Osteoblast (primary cell): Measurements from ENCODE around the gene RGCC. TPM values are rescaled to one million over a fixed set of nuclear protein-coding genes. Genes with fewer than 3 reads are reported as not detected.

ENCODE experiments used
- DNase-seq: peaks from one replicate; pipeline ENCODE4 v3.0.0; 2011; ENCODE audit warnings: low spot score, mixed read lengths; ENCODE audit not compliant: insufficient read length; ENCODE audit errors: missing footprints
- H2AFZ ChIP-seq: 2 replicates; pipeline ENCODE4 v1.6.0; 2011; ENCODE audit warnings: mild to moderate bottlenecking, low read length
- H3K27ac ChIP-seq: 2 replicates; pipeline ENCODE4 v1.5.1; 2011; ENCODE audit warnings: mild to moderate bottlenecking, low read depth, low read length, moderate library complexity
- H3K27me3 ChIP-seq: 2 replicates; pipeline ENCODE4 v1.6.0; 2012; ENCODE audit warnings: mild to moderate bottlenecking, control low read depth, inconsistent platforms, low read length, moderate library complexity; ENCODE audit not compliant: insufficient read depth
- H3K36me3 ChIP-seq: 2 replicates; pipeline ENCODE4 v1.5.1; 2011; ENCODE audit warnings: mild to moderate bottlenecking, low read length, control low read depth, moderate library complexity; ENCODE audit not compliant: insufficient read depth
- H3K4me1 ChIP-seq: 2 replicates; pipeline ENCODE4 v1.5.1; 2011; ENCODE audit warnings: mild to moderate bottlenecking, low read length, control low read depth, moderate library complexity; ENCODE audit not compliant: insufficient read depth
- H3K4me2 ChIP-seq: 2 replicates; pipeline ENCODE4 v1.6.0; 2011; ENCODE audit warnings: mild to moderate bottlenecking, low read length; ENCODE audit not compliant: insufficient read depth
- H3K4me3 ChIP-seq: fragments of 200-600 bp; sonication (generic); 3 replicates; pipeline ENCODE4 v1.5.1; 2012; ENCODE audit warnings: mild to moderate bottlenecking, low read length, inconsistent platforms; ENCODE audit not compliant: insufficient read depth
- H3K79me2 ChIP-seq: 2 replicates; pipeline ENCODE4 v1.6.0; 2012; ENCODE audit warnings: mild to moderate bottlenecking, low read length, control low read depth, inconsistent platforms; ENCODE audit not compliant: insufficient read depth
- H3K9me3 ChIP-seq: 2 replicates; pipeline ENCODE4 v1.5.1; 2011; ENCODE audit warnings: low read depth, low read length, control low read depth
- H4K20me1 ChIP-seq: 2 replicates; pipeline ENCODE4 v1.6.0; 2012; ENCODE audit warnings: mild to moderate bottlenecking, low read length, control low read depth; ENCODE audit not compliant: insufficient read depth
- CTCF ChIP-seq: IDR thresholded peaks from 2 replicates; pipeline ENCODE4 v1.5.1; 2011; ENCODE audit warnings: mild to moderate bottlenecking, low read depth, low read length, moderate library complexity; ENCODE audit errors: extremely low read depth
- total RNA-seq: library from RNA; depleted of rRNA; stranded (reverse); fragments of >200 nt; gene quantifications from 2 replicates; pipeline ENCODE4 v1.2.3, GENCODE V29; 2012

Gene RGCC
- total RNA-seq, 1 donor: 2.2 TPM

- H2AFZ ChIP-seq: no peak overlapping the region
- no peaks in the 10 kb centered on the region for H3K79me2 ChIP-seq
- H3K4me1 ChIP-seq: peaks cover 24% of the 10 kb centered on the region
- no peak for TF ChIP-seq CTCF
- H3K4me2 ChIP-seq: no peak overlapping the region
- no peaks in the 10 kb centered on the region for H3K36me3 ChIP-seq
- H3K27ac ChIP-seq: no peak overlapping the region
- H3K27me3 ChIP-seq: peaks cover 18% of the 10 kb centered on the region
- no peak overlapping the region for H3K4me3 ChIP-seq
- no peak for DNase-seq
- no peaks in the 10 kb centered on the region for H4K20me1 ChIP-seq
- H3K9me3 ChIP-seq: no peaks in the 10 kb centered on the region
These were observed 4.3 kb downstream of the RGCC start for GRCh38 chr13:41461527-41462139.

- Histone ChIP-seq H3K4me1 (peaks cover 21% of the 10 kb centered on the region), H3K9me3 (no peaks in the 10 kb centered on the region), H3K36me3 (no peaks in the 10 kb centered on the region), H3K27me3 (peaks cover 13% of the 10 kb centered on the region), H3K4me3 (no peak overlapping the region), H3K79me2 (no peaks in the 10 kb centered on the region), H3K27ac (no peak overlapping the region), H4K20me1 (no peaks in the 10 kb centered on the region), H3K4me2 (no peak overlapping the region), H2AFZ (no peak overlapping the region)
- no peak for TF ChIP-seq CTCF
- DNase-seq: peak; percentile 54
These were observed 5.1 kb downstream of the RGCC start for GRCh38 chr13:41462427-41462826.

GRCh38 chr13:41463838-41464602 is 6.7 kb downstream of the RGCC start:
- Histone ChIP-seq H3K36me3 (no peaks in the 10 kb centered on the region), H2AFZ (no peak overlapping the region), H3K4me1 (peaks cover 9% of the 10 kb centered on the region), H4K20me1 (no peaks in the 10 kb centered on the region), H3K4me2 (no peak overlapping the region), H3K27ac (no peak overlapping the region), H3K27me3 (no peaks in the 10 kb centered on the region), H3K9me3 (no peaks in the 10 kb centered on the region), H3K79me2 (no peaks in the 10 kb centered on the region), H3K4me3 (no peak overlapping the region)
- no peak for TF ChIP-seq CTCF
- peak; percentile 52 for DNase-seq

- Histone ChIP-seq H3K9me3 (no peaks in the 10 kb centered on the region), H3K4me1 (peaks cover 9% of the 10 kb centered on the region), H4K20me1 (no peaks in the 10 kb centered on the region), H3K79me2 (no peaks in the 10 kb centered on the region), H3K27ac (peak overlapping the region; percentile 40), H2AFZ (peak overlapping the region; percentile 53), H3K36me3 (no peaks in the 10 kb centered on the region), H3K27me3 (no peaks in the 10 kb centered on the region), H3K4me2 (peak overlapping the region; percentile 17), H3K4me3 (no peak overlapping the region)
- TF ChIP-seq CTCF: no peak
- peak; percentile 95 for DNase-seq
These were observed 8.0 kb downstream of the RGCC start for GRCh38 chr13:41465241-41465847.
